GM12874 (cell line): ENCODE measurements around the gene EPHB2.

ENCODE experiments used
- TF ChIP-seq, protein P1 (sequence below): IDR thresholded peaks from 2 replicates; pipeline ENCODE4 v1.5.1; 2011; ENCODE audit warnings: low read depth, mild to moderate bottlenecking, control low read depth, low read length, moderate library complexity; ENCODE audit not compliant: insufficient read depth

EPHB2 gene

GRCh38 chr1:22697980-22698379 is 12.7 kb upstream of the EPHB2 start:
- TF ChIP-seq, protein P1, sequence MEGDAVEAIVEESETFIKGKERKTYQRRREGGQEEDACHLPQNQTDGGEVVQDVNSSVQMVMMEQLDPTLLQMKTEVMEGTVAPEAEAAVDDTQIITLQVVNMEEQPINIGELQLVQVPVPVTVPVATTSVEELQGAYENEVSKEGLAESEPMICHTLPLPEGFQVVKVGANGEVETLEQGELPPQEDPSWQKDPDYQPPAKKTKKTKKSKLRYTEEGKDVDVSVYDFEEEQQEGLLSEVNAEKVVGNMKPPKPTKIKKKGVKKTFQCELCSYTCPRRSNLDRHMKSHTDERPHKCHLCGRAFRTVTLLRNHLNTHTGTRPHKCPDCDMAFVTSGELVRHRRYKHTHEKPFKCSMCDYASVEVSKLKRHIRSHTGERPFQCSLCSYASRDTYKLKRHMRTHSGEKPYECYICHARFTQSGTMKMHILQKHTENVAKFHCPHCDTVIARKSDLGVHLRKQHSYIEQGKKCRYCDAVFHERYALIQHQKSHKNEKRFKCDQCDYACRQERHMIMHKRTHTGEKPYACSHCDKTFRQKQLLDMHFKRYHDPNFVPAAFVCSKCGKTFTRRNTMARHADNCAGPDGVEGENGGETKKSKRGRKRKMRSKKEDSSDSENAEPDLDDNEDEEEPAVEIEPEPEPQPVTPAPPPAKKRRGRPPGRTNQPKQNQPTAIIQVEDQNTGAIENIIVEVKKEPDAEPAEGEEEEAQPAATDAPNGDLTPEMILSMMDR: no peak

DNA sequence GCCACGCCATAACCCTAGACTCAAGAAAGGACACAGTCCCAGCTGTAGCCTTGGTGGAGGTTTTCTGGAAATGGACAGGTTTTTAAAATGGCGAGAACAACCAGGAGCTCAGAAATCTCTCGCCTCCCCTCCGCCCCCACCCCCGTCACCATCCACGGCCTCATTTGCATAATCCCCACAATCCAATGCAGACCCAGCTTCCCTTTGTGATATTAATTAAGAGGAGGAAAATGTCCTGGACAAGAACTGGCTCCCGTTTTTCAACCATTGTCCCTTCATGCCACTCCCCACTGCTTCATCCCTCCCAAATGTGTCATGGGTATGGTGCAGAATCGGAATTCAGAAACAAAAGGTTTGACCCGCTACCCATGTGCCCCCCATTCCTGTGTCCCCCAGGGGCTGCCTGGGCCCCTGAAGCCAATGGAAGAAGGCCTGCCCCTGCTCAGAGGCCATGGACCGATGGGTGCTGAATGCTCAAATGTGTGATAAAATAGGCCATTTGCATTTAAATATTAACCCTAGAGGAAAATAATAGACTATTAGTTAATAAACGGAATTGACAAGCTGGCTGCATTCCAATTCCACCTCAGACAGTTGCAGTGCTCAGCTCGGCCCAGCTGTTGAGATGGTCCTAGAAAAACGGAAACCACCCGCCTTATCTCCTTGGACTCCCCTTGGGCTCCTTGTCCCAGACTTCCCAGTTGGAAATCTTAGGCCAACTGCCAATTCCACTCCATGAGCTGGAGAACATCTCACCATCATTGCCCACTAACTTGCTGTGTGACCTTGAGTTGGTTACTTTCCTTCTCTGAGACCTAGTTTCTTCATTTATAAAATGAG is 10.7 kb upstream of the EPHB2 start:
- TF ChIP-seq, protein P1: no peak

DNA sequence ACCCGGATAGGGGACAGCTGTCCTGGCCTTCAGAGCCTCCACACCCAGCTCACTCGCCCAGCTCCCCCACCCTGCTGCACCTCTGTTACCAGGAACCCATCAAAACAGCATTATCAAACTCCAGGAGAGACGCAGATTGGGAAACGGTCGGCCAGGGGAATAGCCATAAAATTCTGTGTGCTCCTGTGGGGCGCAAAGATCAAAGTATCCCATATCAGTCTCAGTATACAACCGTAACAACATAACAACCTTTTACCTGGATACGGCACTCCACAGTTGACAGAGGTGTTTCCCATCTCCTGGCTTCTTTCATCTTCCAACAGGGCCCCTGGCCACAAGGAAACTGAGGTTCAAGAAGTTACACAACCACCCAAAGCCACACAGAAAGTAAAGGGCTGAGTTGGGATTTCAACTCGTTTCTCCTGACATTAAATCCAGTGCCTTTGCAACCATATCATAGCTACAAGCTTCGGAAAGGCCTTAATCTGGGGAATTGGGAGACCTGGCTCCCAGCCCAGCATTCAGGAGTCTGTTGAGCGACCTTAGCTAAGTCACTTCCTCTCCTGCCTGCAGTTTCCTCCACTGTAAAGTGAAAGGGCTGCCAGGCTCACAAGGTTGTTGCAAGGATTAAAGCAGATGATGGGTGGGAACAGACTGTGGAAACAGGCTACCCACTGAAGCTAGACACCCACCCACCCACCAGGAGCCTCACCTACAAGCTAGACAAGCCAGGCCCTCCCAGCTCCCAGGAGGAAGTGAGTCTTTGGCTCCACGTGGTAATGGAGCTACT is 8.1 kb upstream of the EPHB2 start:
- TF ChIP-seq, protein P1: no peak

DNA sequence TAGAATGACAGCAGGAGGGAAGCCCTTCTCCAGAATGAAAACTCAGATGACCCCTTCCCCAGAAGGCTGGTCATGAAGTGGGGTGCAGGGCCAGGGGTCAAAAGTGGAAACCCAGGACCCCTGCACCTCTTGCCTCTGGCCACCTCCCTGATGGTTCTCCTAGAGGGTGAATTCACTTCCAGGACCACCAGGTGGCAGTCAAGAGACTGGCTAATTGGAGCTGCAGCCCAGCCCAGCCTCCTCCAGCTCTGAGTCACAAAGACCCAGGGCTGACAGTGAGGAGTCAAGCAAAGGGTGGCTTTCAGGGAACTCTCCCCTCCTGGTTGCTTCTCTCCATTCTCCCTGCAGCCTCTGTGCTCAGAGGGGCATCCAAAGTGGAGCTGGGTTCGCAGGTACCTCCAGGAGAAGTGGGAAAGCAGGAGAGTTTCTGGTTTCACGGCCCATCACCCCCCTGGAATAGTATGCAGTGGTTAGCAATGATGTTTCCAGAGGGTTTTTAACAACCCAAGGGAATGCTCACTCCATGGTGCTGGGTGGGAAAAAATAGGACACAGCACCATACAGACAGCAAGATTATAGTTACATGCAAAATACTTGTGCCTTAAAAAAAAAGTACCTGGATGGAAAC is 6.1 kb upstream of the EPHB2 start:
- TF ChIP-seq, protein P1: peak; percentile 87

- TF ChIP-seq, protein P1: no peak
Observed at GRCh38 chr1:22705586-22705985, 5.1 kb upstream of the EPHB2 start.

- TF ChIP-seq, protein P1: no peak
Observed at GRCh38 chr1:22708777-22709176, 1.9 kb upstream of the EPHB2 start.

- TF ChIP-seq, protein P1: peak; percentile 13; the same call in 1 of the 2 replicates
Observed at GRCh38 chr1:22709227-22709626, 1.4 kb upstream of the EPHB2 start.
